Measurements from ENCODE around the gene AFMID.
"Not testable (repeated sequence)": the region's sequence is repeated elsewhere in the genome, so short reads cannot be mapped to it uniquely, and the experiment has no call there.

Gene AFMID

GRCh38 chr17:78252701-78253635 lies 65.8 kb downstream of the AFMID start:
- DNase-seq, result no peak

- not testable (repeated sequence) for DNase-seq
These were observed 66.4 kb downstream of the AFMID start for GRCh38 chr17:78253636-78253945.

- DNase-seq, result peak; percentile 33 to 91 (median 80)
These were observed 66.9 kb downstream of the AFMID start for GRCh38 chr17:78253946-78254672.

GRCh38 chr17:78255029-78255656 lies 68.0 kb downstream of the AFMID start:
- no peak for DNase-seq

- DNase-seq, result no peak
These were observed 69.0 kb downstream of the AFMID start for GRCh38 chr17:78255953-78256706.

GRCh38 chr17:78256707-78257591 lies 69.8 kb downstream of the AFMID start:
- no peak for DNase-seq
